Aorta (tissue), 5 donors: ENCODE data around the gene TALDO1. TPM values are rescaled to one million over a fixed set of nuclear protein-coding genes. Genes with fewer than 3 reads are reported as not detected.

ENCODE experiments used
- ATAC-seq: fragments of 200-7000 bp; cut with Tn5 transposase; one replicate; pipeline ENCODE4 v1.9.1; 2022; ENCODE audit warnings: moderate library complexity; ENCODE audit not compliant: low FRiP score
- DNase-seq, 2 donors: peaks; one replicate each; pipeline ENCODE4 v3.0.0-alpha.2; 2020
- H3K27ac ChIP-seq, 2 donors: one replicate each; pipeline ENCODE4 v1.5.1; 2013; ENCODE audit warnings: low read length in 2 of 2, mild to moderate bottlenecking in 2 of 2, moderate library complexity in 2 of 2, control low read depth in 1 of 2, inconsistent platforms in 1 of 2, low read depth in 1 of 2
- H3K27me3 ChIP-seq, 2 donors: one replicate each; pipeline ENCODE4 v1.6.1; 2013; ENCODE audit warnings: control low read depth in 1 of 2, low read length in 1 of 2, mild to moderate bottlenecking in 1 of 2, moderate library complexity in 1 of 2; ENCODE audit not compliant: insufficient read depth in 2 of 2, control insufficient read depth in 1 of 2
- H3K36me3 ChIP-seq, 2 donors: one replicate each; pipeline ENCODE4 v1.6.1; 2013; ENCODE audit warnings: control low read depth in 1 of 2, low read length in 1 of 2, mild to moderate bottlenecking in 1 of 2; ENCODE audit not compliant: insufficient read depth in 2 of 2, control insufficient read depth in 1 of 2
- H3K4me1 ChIP-seq, 2 donors: one replicate each; pipeline ENCODE4 v1.6.1; 2013; ENCODE audit warnings: low read length in 2 of 2, control low read depth in 1 of 2, mild to moderate bottlenecking in 1 of 2, moderate library complexity in 1 of 2; ENCODE audit not compliant: insufficient read depth in 2 of 2, control insufficient read depth in 1 of 2
- H3K4me3 ChIP-seq, 2 donors: one replicate each; pipeline ENCODE4 v1.5.1; 2013; ENCODE audit warnings: low read length in 2 of 2, control low read depth in 1 of 2, mild to moderate bottlenecking in 1 of 2
- H3K9me3 ChIP-seq: one replicate; pipeline ENCODE4 v1.6.1; 2013; ENCODE audit warnings: mild to moderate bottlenecking, low read length; ENCODE audit not compliant: control insufficient read depth
- WGBS, 2 donors: extraction: QIAGEN DNeasy Blood & Tissue Kit; methylation state at CpG; one replicate each; pipeline ENCODE4 v1.1.7; 2013; 5-methylcytosine and 5-hydroxymethylcytosine counted together
- intact Hi-C, 2 donors: fragments of 100-400 bp; cut with DNase I; formaldehyde crosslinking; loops; one replicate each; pipeline versions ENCODE4 v1.14.2 to v1.15.0; 2022
- polyA plus RNA-seq, 2 donors: library from polyadenylated mRNA; stranded (reverse); fragments of 200-250 nt; gene quantifications; one replicate each; pipeline ENCODE4 v1.2.3, GENCODE V29; 2013
- total RNA-seq, 2 donors: library from RNA; stranded (reverse); fragmentation: NEBNext Ultra II Directional; extraction: Animal tissue kit (Norgen Biotek cat#: 25700); gene quantifications; one replicate each; pipeline ENCODE4 v1.2.1, GENCODE V29; 2021
- donor health status: healthy with polysubstance abuse.
- donor health status: Bipolar disorder and iron deficiency.
- donor health status: DM: no; HTN: no; CAD: no.
- donor health status: DM: no; HTN: no; CAD: no.
- donor health status: DM: yes; HTN: yes; CAD: no.

TALDO1 gene
- total and polyA plus RNA-seq, 4 donors, result 113 to 187 (median 126) TPM

- DNase-seq (no peak), ATAC-seq (no peak)
- Histone ChIP-seq H3K27ac (no peak overlapping the region), H3K4me3 (no peak overlapping the region), H3K27me3 (no peaks in the 10 kb centered on the region), H3K9me3 (no peaks in the 10 kb centered on the region), H3K4me1 (no peaks in the 10 kb centered on the region), H3K36me3 (no peaks in the 10 kb centered on the region)
- 93 to 94% methylated on average over 8 to 15 of the region's 15 CpGs for WGBS, 2 donors
- intact Hi-C loops, result no loop called here
Observed at GRCh38 chr11:792535-792821, 45.2 kb downstream of the TALDO1 start.

- no peaks in the 10 kb centered on the region for H3K4me1 ChIP-seq
- ATAC-seq, result no peak
- H3K36me3 ChIP-seq, result no peaks in the 10 kb centered on the region
- no peak overlapping the region for H3K27ac ChIP-seq
- intact Hi-C loops, result no loop called here
- WGBS, 2 donors, result 91 to 95% methylated on average over 13 of the region's 13 CpGs
- H3K4me3 ChIP-seq, result no peak overlapping the region
- H3K27me3 ChIP-seq, result no peaks in the 10 kb centered on the region
- no peak for DNase-seq
- H3K9me3 ChIP-seq, result no peaks in the 10 kb centered on the region
Observed at GRCh38 chr11:792873-793272, 45.6 kb downstream of the TALDO1 start.

- intact Hi-C loops, result no loop called here
- no peaks in the 10 kb centered on the region for H3K4me1 ChIP-seq
- 84 to 85% methylated on average over 7 of the region's 7 CpGs for WGBS, 2 donors
- no peaks in the 10 kb centered on the region for H3K9me3 ChIP-seq
- H3K36me3 ChIP-seq, result no peaks in the 10 kb centered on the region
- no peaks in the 10 kb centered on the region for H3K27me3 ChIP-seq
- ATAC-seq (no peak), DNase-seq (no peak)
- H3K4me3 ChIP-seq, result no peak overlapping the region
- H3K27ac ChIP-seq, result no peak overlapping the region
Observed at GRCh38 chr11:793556-793955, 46.3 kb downstream of the TALDO1 start.

- no peak overlapping the region for H3K27ac ChIP-seq
- intact Hi-C loops, result no loop called here
Observed at GRCh38 chr11:794013-794765, 46.9 kb downstream of the TALDO1 start.

GRCh38 chr11:794766-795633 is 47.7 kb downstream of the TALDO1 start:
- H3K27me3 ChIP-seq, result no peaks in the 10 kb centered on the region
- H3K36me3 ChIP-seq, result no peaks in the 10 kb centered on the region
- no peaks in the 10 kb centered on the region for H3K9me3 ChIP-seq
- WGBS, 2 donors, result 63 to 65% methylated on average over 37 to 38 of the region's 38 CpGs
- H3K4me3 ChIP-seq, result no peak overlapping the region
- ATAC-seq (no peak), DNase-seq (no peak)
- no peaks in the 10 kb centered on the region for H3K4me1 ChIP-seq
- intact Hi-C loops, result no loop called here
- H3K27ac ChIP-seq, result no peak overlapping the region

More at GRCh38 chr11:794013-794765, 46.9 kb downstream of the TALDO1 start:
- Histone ChIP-seq H3K36me3 (no peaks in the 10 kb centered on the region), H3K4me3 (no peak overlapping the region), H3K27me3 (no peaks in the 10 kb centered on the region), H3K9me3 (no peaks in the 10 kb centered on the region), H3K4me1 (no peaks in the 10 kb centered on the region)
- no peak for ATAC-seq
- 92 to 93% methylated on average over 30 to 31 of the region's 31 CpGs for WGBS, 2 donors
- no peak for DNase-seq

- Histone ChIP-seq H3K4me3 (peak overlapping the region; percentile 7 to 18), H3K36me3 (no peaks in the 10 kb centered on the region), H3K27ac (peak overlapping the region in 1 of 2 donors; percentile 14), H3K27me3 (no peaks in the 10 kb centered on the region), H3K4me1 (no peaks in the 10 kb centered on the region), H3K9me3 (no peaks in the 10 kb centered on the region)
- ATAC-seq (peak; percentile 75), DNase-seq (peak; percentile 86 to 90)
- 7 to 10% methylated on average over 26 of the region's 26 CpGs for WGBS, 2 donors
- intact Hi-C loops, result no loop called here
Observed at GRCh38 chr11:795634-796564, 48.6 kb downstream of the TALDO1 start.

GRCh38 chr11:796565-797295 is 49.5 kb downstream of the TALDO1 start:
- no peak for DNase-seq
- no peaks in the 10 kb centered on the region for H3K36me3 ChIP-seq
- intact Hi-C loops, result no loop called here
- no peaks in the 10 kb centered on the region for H3K27me3 ChIP-seq
- peak overlapping the region; percentile 45 to 54 for H3K4me3 ChIP-seq
- 24 to 25% methylated on average over 18 of the region's 18 CpGs for WGBS, 2 donors
- H3K27ac ChIP-seq, result peak overlapping the region in 1 of 2 donors; percentile 14
- no peaks in the 10 kb centered on the region for H3K4me1 ChIP-seq
- no peak for ATAC-seq
- H3K9me3 ChIP-seq, result no peaks in the 10 kb centered on the region
